RCC 7860 (cell line): ENCODE measurements around the gene F11R.
"Not testable (repeated sequence)": the region's sequence is repeated elsewhere in the genome, so short reads cannot be mapped to it uniquely, and the experiment has no call there.

ENCODE experiments used
- DNase-seq: peaks from one replicate; pipeline ENCODE4 v3.0.0-alpha.2; 2015; ENCODE audit warnings: low spot score
- FAIRE-seq: peaks from 2 replicates; lab custom pipeline; 2012; peaks lifted over from hg19 to GRCh38; lab: Jason Lieb, UNC

The F11R gene

DNA sequence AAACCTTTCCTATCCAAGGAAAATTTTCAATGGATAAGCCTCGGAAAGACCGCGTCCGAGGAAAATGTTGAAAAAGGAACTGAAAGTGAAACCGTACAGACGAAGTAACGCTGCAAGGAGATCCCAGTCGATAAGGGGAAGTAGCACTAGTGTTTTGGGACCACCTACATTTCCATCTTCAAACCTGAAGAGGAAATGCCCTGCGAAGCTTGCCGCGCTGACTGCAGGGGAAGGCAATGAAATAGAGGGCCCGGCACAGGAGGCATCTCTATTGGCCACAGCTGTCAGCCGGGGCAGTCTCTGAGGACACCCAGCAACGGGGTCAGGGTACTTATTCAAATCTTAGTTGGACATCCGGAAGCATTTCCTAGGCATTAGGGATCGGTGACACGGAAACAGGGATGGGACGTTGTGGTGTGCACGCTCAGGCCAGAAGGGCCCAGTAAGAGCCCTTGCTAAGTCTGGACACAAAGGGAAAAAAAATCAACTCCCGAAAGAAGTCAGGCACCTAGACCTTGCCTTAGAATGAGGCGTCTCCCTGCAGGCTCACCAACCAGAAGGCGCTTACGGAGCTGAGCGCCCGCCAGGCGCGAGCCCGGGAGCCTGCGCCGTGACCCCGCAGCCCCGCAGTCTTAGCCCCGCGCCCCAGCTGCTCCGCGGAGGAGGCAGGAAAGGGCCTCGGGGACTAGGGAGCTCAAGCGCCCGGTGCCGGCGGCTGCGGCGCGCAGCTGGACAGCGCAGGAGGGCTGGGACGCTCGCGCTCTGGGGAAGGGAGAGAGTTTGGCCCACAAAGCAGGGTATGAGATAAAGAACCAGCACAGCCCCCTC, 24.2 kb upstream of the F11R start:
- FAIRE-seq, result no peak
- DNase-seq, result peak; percentile 65

DNA sequence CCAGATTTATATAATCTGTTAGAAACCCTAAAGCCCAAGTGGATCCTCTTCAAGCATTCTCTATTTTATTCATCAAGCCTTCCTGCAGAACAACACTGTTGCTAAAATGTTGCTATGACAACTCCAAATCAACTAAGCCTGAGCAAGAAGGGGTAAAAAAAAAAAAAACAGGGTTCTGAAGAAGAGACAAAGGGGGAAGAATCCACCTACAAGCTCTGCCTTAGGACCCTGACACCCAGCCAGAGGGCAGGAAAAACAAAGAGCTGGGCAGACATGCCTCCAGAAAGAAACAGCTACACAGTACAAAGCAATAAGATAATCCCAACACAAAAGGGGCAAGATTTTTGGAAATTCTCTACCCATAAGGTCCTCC, 23.6 kb upstream of the F11R start:
- DNase-seq (no peak), FAIRE-seq (no peak)

DNA sequence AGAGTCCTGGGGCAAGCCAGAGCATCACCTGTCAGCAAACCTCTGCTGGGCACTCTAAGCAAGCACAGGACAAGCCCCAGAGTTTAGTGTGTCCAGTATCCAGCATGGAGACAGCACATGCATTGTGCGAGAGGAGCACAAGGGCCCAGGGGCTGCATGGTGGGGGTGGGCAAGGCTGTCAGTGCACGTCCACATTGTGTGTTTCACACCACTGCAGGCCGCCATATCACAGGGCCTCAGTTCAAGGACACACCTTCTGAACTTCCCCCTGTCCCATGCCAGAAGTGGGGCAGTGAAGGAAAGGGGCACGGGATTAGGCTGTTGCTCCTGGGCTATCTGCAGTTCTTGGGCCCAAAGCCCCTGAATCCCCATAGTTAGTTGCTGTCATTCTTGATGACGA, 18.6 kb upstream of the F11R start:
- FAIRE-seq, result no peak

DNA sequence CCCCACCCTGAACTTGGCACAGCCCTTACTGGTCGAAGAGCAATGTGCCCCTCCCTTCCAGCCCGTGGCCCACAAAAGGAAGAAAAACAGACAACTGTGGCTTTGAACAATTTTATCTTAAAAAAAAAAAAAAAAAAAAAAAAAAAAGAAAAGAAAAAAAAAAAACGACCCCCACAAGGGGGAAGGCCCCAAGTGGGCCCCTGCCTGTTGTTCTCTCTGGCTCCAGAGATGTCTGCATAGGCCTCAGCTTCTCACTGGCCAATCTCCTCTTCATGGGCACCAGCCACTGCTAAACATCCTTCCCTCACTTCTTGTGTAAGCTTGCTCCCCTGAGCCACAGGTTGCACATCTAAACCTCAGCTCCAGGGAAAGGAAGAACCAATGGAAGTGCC, 18.2 kb upstream of the F11R start:
- FAIRE-seq, result no peak

More for the DNA sequence above, 18.6 kb upstream of the F11R start:
- no peak for DNase-seq

DNA sequence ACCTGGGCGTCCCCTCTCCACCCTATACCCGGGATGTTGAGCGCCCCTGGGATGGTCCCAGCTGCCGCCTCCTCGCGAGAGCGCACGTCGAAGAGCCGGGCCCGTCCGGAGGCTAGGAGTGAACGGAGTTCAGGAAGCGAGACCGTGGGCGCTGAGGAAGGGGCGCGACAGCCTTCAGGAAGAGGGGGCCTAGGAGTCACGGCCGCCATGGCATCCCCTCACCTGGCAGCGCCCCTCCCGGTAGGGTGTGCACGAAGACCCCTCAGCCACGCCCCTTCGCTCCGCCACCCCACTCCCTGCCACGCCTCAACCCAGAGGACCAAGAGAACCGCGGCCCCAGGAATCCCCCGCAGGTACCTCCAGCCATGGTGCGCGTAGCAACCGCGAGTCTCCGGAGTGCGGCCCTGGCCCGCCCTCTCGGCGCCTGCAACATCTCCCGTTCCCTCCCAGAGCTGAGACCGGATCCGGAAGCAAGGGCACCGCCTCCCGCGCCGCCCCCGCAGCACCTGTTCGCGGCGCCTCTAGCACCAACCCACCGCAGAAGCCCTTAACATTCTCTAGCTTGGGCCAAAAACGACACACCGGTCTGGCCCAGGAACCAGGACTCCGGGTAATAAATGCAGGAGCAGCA, 17.7 kb upstream of the F11R start, which contains the start of gene TSTD1:
TSS of gene TSTD1 (minus strand) at position 442 of the 631 bp plus-strand sequence. CDS start at position 367, 75 bp downstream.
- no peak for DNase-seq
- no peak for FAIRE-seq

More for the DNA sequence above, 18.2 kb upstream of the F11R start:
- no peak for DNase-seq

DNA sequence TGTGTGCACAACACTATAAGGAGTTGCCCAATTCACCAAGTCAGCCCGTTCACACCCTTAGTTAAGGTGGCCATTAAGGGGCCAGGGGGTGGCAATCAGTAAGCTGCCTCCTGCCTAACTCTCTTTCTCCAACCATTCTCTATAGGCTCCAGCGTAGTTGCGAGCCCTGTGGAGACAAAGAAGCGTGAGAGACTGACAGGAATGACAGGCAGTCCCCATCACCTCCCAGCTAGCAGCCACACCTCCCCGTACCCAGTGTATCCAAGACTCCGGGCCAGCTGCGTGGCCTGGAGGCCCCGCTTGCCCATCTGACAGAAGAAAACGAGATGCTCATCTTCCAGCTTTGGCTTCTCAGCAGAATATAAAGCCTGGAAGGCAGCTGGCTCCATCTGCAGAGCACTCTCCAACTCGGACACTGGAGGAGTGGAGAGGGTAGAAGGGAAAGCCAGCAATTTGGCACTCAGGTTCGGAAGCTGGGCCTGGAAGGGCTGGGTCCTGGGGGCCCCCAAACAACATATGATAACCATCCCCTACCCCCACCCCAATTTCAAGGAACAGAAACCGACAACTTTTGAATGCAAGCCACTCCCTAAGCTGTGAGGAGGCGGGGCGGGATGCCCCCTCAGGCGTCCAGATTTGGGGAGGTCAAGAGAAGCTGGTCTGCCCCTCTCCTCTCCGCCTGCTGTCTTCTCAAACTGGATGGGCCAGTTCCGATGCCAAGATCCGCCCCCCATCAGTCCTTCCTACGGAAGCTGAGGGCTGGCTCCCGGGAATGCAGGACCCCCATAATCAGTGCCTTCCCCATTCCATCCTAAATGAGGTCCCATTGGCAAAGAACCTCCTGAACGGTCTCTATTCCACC, 16.9 kb upstream of the F11R start:
- FAIRE-seq, result no peak
- DNase-seq, result no peak

DNA sequence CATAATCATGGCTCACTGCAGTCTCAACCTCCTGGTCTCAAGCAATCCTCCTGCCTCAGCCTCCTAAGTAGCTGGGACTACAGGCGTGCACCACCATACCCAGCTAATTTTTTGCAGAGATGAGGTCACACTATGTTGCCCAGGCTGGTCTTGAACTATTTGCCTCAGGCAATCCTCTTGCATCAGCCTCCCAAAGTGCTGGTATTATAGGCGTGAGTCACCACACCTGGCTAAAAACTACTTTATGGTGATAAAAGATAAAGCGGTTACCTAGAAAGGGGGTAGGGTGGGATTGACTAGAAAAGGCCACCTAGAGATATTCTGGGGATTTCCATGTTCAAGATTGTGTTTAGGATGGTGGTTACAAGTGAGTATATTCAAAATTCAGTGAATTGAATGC, 12.8 kb upstream of the F11R start:
- FAIRE-seq (no peak), DNase-seq (no peak)

DNA sequence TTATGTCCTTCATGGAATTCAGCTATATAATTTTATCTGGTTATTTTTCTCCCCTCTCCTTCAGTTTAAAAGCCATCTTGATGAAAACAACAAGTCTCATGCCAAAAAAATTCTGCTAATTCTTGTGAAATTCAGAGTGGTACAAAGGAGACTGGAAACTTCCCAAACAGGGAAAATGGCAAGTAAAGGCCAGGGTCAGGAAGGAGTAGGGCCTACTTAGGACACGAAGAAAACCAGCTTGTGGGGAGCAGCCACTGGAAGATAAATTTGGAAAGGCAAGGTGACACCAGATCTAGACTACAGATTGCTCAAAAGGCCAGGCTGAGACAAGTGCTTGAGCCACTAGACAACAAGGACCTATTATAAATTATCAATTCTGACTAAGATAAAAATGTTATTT, 11.5 kb upstream of the F11R start:
- DNase-seq (no peak), FAIRE-seq (no peak)

DNA sequence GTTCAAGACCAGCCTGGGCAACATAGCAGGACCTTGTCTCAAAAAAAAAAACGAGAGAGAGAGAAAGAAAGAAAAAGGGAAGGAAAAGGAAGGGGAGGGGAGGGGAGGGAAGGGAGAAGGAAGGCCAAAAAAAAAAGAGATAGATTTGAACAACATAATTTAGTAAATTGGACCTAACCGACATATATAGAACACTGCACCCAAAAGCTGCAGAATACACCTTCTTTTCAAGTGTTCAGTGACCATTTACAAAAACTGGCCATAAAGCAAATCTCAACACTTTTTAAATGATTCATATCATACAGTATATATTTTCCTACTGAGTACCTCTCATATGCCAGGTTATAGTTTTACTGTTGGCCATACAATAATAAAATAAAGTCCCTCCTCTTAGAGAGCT, 10.9 kb upstream of the F11R start:
- DNase-seq (no peak), FAIRE-seq (no peak)

DNA sequence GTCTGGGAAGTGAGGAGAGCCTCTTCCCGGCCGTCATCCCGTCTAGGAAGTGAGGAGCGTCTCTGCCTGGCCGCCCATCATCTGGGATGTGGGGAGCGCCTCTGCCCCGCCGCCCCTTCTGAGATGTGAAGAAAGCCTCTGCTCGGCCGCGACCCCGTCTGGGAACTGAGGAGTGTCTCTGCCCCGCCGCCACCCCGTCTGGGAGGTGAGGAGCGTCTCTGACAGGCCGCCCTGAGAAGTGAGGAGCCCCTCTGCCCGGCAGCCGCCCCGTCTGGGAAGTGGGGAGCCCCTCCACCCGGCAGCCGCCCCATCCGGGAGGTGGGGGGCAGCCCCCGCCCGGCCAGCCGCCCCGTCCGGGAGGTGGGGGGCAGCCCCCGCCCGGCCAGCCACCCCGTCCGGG, 8.5 kb upstream of the F11R start:
- DNase-seq, FAIRE-seq: not testable (repeated sequence)

DNA sequence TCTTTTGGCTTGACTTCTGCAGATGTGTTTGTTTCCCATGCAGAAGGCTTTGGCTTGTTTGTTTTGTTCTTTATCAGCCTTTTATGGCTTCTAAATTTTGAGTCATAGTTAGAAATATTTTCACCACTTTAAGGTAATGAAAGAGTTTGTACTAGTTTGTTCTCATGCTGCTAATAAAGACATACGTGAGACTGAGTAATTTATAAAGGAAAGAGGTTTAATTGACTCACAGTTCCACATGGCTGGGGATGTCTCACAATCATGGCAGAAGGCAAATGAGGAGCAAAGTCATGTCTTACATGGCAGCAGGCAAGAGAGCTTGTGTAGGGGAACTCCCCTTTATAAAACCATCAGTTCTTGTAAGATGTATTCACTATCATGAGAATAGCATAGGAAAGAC, 6.0 kb upstream of the F11R start:
- FAIRE-seq, result not testable (repeated sequence)

DNA sequence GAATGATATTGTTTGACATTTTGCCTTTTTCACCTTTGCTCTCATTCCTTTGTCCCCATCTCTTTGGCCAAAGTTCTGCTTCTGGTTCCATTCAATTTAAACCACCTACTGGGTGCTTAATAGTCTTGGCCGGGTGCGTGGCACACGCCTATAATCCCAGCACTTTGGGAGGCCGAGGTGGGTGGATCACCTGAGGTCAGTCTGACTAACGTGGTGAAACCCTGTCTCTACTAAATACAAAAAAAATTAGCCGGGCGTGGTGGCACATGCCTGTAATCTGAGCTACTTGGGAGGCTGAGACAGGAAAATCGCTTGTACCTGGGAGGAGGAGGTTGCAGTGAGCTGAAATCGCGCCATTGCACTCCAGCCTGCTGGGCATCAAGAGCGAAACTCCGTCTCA, 1.5 kb upstream of the F11R start:
- FAIRE-seq, DNase-seq: not testable (repeated sequence)

More for the DNA sequence above, 6.0 kb upstream of the F11R start:
- DNase-seq, result not testable (repeated sequence)

DNA sequence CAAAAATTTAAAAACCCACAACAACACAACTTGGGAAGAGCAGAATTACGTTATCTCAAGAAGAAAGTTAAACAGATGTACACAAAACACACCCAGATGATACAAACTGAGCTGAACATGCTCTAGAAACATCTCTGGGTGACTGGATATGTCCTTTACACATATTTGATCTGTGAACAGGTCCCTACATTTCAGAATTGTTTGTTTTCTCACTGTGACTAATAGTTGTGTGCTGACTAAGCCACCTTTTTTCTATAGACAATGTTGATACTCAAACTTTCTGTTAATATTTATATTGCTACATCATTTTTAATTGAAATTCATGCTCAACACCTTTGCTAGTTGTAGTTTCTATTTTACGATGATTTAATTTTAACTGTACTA, 1.0 kb upstream of the F11R start:
- FAIRE-seq (no peak), DNase-seq (no peak)

DNA sequence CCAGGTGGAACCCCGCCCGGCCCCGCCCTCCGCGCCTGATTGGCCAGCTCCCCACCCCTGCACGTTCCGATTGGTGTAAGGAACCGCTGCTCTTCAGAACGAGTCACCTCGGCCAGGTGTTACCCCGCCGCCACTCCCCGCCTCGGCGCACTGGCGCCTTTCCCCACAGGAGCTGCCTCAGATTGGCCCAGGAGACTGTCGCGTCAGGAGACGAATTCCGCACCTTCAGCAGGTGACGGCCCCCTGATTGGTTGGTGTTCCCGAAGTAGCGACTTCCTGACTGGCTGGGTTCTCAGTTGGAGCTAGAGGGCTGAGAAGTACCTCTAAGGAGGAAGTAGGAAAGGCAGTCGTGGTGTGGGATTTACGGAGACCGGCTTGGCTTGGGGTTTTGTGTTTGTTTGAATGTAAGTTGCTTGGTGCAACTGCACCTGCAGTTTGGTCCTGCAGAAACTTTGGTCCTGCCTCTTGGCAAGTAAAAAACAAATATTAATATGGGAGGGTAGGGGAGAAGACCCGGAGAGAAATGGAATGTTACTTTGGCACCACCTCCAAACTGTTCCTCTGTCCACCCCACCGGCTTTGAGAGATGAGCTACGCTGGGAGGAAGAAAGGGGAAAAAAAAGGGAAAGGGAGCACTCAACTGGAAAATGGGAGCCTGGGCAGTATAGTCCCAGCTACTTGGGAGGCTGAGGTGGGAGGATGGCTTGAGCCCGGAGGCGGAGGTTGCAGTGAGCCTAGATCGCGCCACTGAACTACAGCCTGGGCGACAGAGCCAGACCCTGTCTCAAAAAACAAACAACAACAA, 415 bp upstream of the F11R start:
- FAIRE-seq, result peak; percentile 11
- peak; percentile 76 for DNase-seq

DNA sequence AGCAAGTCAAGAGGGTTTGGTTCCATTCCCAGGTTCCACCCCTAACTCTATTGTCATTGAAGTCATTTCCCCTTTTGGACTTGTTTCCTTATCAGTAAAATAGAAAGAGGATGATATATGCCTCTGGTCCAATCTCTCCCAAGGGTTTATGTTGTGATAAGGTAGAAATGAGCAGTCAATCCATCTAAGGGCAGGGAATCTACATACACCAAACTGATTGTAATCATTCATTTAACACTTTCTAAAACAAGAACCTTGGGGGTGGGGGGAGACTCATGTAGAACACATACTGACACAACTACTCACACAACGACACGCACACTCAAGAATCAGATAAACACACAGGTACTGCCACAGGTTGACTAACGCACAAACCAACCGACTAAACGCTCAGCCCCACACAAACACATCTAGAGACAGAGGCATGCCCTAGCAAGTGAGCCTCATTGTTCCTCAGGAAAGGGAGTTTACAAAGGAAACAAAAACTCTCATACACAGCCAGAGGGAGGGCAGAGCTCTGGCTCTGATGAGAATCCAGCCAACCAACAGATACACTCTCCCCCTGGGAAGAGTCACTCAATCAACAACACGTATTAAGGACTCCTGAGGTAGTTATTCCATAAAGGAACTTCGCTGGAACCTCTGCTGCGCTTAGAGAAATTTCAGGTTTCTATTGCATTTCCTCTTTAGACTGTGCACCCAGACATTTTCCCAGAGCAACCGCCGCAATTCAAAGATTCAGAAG, 1.0 kb downstream of the F11R start:
- DNase-seq (no peak), FAIRE-seq (no peak)

DNA sequence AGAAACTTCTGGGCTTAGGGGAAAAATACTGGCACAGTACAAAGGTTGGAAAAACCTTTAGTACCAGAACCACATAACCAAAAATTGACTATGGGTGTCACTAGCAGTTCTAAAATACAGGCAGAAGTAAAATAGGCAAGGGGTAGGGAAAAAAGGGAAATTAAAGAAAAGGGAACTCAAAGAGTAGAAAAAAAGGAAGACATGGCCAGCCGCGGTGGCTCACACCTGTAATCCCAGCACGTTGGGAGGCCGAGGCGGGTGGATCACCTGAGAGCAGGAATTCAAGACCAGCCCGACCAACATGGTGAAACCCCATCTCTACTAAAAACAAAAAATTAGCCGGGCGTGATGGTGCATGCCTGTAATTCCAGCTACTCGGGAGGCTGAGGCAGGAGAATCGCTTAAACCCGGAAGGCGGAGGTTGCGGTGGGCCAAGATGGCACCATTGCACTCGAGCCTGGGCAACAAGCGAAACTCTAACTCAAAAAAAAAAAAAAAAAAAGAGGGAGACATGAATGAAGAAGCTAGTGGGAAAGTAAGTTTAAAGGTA, 1.8 kb downstream of the F11R start:
- DNase-seq, FAIRE-seq: not testable (repeated sequence)

DNA sequence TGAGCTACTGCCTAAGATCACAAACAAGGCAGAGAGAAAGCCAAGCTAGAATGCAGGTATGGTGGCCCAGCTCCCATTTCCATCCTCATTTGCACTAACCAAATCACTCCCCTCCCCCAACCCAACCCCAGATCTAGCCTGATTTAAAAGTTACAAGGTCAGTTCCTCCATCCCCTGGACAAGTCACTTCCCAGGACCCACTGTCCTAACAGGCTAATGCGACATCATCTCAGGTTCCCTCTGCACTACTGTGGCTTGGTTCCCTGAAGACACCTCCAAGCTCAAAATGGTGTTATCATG, 2.4 kb downstream of the F11R start:
- DNase-seq (no peak), FAIRE-seq (no peak)

DNA sequence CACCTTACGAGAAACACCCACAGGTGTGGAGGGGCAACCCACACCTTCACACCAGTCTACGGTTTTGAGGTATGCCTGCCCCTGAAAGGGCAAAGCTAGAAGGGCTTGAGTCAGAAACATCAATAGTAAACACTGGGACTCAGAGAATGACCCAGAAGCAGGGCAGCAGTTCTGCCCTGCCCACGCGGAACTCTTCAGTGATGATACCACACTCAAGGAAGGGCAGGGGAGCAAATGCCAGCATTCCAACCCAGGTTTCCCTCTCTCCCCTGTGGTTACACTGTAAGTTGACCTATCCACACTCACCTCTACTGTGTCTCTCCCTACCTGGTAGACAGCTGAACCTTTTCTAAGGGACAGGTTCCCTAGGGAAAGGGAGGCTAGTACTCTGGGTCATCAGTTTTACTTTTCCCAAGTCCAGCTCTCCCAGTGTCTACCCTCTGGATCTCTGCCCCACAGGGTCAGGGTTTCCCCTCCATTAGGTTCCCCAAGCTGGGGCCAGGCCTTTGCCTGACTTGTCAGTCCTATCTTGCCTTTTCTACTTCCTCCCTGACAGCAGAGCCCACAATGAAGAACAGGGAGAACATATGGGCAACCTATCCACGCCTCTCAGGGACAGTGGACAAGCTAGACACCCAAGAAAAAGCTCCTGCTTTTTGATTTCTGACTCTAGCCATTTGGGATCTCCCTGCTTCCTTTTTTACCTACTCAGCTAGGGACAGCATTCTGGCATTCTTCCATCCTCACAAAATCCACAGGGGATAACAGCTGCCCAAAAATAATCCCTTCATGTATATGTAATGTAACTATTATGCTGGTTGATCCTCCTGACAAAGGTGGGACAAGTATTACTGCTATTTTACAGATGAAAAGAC, 3.0 kb downstream of the F11R start:
- DNase-seq (no peak), FAIRE-seq (no peak)

DNA sequence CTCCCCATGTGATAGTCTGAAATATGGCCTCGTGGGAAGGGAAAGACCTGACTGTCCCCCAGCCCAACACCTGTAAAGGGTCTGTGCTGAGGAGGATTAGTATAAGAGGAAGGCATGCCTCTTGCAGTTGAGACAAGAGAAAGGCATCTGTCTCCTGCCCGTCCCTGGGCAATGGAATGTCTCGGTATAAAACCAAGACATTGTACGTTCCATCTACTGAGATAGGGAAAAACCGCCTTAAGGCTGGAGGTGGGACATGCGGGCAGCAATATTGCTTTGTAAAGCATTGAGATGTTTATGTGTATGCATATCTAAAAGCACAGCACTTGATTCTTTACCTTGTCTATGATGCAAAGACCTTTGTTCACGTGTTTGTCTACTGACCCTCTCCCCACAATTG, 3.8 kb downstream of the F11R start:
- FAIRE-seq, DNase-seq: not testable (repeated sequence)
